Fibroblast of mammary gland (primary cell): Measurements from ENCODE around the gene LRP8.

ENCODE experiments used
- DNase-seq: peaks from one replicate; pipeline ENCODE4 v3.0.0-alpha.2; 2010; ENCODE audit warnings: low read depth
- H3K4me3 ChIP-seq: 2 replicates; pipeline ENCODE4 v1.5.1; 2011; ENCODE audit warnings: low read depth, mild to moderate bottlenecking, low read length, moderate library complexity; ENCODE audit not compliant: control insufficient read depth
- CTCF ChIP-seq: conservative IDR thresholded peaks from 2 replicates; pipeline ENCODE4 v1.5.1; 2011; ENCODE audit warnings: low read depth, low read length, inconsistent platforms; ENCODE audit not compliant: control insufficient read depth, insufficient read depth

Gene LRP8

GRCh38 chr1:53334781-53335180 is 6.9 kb upstream of the LRP8 start:
- DNase-seq: no peak

GRCh38 chr1:53334312-53334711 is 6.4 kb upstream of the LRP8 start:
- DNase-seq: no peak
- H3K4me3 ChIP-seq: no peak overlapping the region

More at GRCh38 chr1:53334781-53335180, 6.9 kb upstream of the LRP8 start:
- TF ChIP-seq CTCF: no peak
- H3K4me3 ChIP-seq: no peak overlapping the region

GRCh38 chr1:53332833-53333232 is 5.0 kb upstream of the LRP8 start:
- no peak for TF ChIP-seq CTCF
- DNase-seq: no peak
- no peak overlapping the region for H3K4me3 ChIP-seq

More at GRCh38 chr1:53334312-53334711, 6.4 kb upstream of the LRP8 start:
- TF ChIP-seq CTCF: no peak

GRCh38 chr1:53332186-53332564 is 4.3 kb upstream of the LRP8 start:
- DNase-seq: no peak
- H3K4me3 ChIP-seq: no peak overlapping the region
- TF ChIP-seq CTCF: no peak

GRCh38 chr1:53331446-53332185 is 3.7 kb upstream of the LRP8 start:
- no peak for TF ChIP-seq CTCF
- no peak for DNase-seq
- no peak overlapping the region for H3K4me3 ChIP-seq

- no peak for TF ChIP-seq CTCF
- no peak for DNase-seq
- H3K4me3 ChIP-seq: no peak overlapping the region
These were observed 2.9 kb upstream of the LRP8 start for GRCh38 chr1:53330819-53331218.
